ENCODE data around the gene FHL2. TPM values are rescaled to one million over a fixed set of nuclear protein-coding genes. Genes with fewer than 3 reads are reported as not detected.

The FHL2 gene
- total RNA-seq, 1 donor from 2014 or later: 13.8 TPM

DNA sequence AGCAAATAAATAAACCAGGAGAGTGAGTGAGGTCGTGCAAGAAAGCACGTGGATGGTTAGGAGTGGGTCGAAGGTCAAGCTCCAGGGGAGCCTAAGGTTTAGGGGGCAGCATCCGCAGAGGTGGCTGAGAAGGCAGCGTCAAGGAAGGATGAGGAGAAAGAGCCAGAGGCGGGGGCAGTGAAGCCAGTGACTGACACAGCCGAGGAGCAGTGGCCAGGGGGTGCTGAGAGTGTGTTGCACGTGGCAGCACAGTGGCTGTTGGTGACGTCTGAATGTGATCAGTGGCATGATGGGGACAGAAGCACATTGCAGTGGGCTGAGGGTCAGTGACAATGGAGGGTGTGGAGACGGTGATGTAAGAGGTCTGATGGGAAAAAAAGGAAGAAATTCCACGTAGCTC, 13.7 kb upstream of the FHL2 start:
- H3K27ac ChIP-seq: no peak overlapping the region

DNA sequence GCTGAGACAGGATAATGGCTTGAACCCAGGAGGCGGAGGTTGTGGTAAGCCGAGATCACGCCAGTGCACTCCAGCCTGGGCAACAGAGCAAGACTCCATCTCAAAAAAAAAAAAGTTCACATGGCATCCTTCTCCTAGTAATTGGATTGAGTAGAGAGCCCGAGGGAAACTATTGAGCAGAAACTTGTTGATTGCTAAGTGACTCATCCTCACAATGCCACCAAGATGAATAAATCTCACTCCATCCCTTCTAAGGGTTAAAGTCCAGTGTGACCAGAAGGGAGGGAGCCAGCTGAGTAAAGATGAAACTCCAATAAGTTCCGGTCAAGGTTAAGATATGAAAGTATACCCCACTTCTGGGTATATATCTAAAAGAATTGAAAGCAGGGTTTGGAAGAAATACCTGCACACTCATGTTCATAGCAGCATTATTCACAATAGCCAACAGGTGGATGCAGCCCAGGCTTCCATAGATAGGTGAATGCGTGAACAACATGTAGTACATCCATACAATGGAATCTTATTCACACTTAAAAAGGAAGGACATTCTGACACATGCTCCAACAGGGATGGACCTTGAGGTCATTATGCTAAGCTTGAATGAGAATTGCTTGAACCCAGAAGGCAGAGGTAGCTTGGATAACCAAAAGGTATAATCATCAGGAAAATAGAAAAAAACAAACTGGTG, 13.0 kb upstream of the FHL2 start:
- ATAC-seq (no peak), DNase-seq (no peak)
- no peaks in the 10 kb centered on the region for H3K9me3 ChIP-seq
- TF ChIP-seq, protein P1, sequence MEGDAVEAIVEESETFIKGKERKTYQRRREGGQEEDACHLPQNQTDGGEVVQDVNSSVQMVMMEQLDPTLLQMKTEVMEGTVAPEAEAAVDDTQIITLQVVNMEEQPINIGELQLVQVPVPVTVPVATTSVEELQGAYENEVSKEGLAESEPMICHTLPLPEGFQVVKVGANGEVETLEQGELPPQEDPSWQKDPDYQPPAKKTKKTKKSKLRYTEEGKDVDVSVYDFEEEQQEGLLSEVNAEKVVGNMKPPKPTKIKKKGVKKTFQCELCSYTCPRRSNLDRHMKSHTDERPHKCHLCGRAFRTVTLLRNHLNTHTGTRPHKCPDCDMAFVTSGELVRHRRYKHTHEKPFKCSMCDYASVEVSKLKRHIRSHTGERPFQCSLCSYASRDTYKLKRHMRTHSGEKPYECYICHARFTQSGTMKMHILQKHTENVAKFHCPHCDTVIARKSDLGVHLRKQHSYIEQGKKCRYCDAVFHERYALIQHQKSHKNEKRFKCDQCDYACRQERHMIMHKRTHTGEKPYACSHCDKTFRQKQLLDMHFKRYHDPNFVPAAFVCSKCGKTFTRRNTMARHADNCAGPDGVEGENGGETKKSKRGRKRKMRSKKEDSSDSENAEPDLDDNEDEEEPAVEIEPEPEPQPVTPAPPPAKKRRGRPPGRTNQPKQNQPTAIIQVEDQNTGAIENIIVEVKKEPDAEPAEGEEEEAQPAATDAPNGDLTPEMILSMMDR (IDR thresholded peaks at IDR 0.05): no peak
- no peak overlapping the region for H3K27ac ChIP-seq
- no peak overlapping the region for H3K4me3 ChIP-seq
- H3K4me1 ChIP-seq: peaks cover 9% of the 10 kb centered on the region
- no peaks in the 10 kb centered on the region for H3K36me3 ChIP-seq
- intact Hi-C loops (cut with DNase I): no loop called here
- no peaks in the 10 kb centered on the region for H3K27me3 ChIP-seq

More for the DNA sequence above, 13.7 kb upstream of the FHL2 start:
- no peaks in the 10 kb centered on the region for H3K9me3 ChIP-seq
- H3K4me1 ChIP-seq: peaks cover 9% of the 10 kb centered on the region
- intact Hi-C loops (cut with DNase I): no loop called here
- no peak for ATAC-seq
- H3K36me3 ChIP-seq: no peaks in the 10 kb centered on the region
- no peaks in the 10 kb centered on the region for H3K27me3 ChIP-seq
- no peak for DNase-seq
- no peak overlapping the region for H3K4me3 ChIP-seq
- TF ChIP-seq, protein P1 (IDR thresholded peaks at IDR 0.05): no peak

DNA sequence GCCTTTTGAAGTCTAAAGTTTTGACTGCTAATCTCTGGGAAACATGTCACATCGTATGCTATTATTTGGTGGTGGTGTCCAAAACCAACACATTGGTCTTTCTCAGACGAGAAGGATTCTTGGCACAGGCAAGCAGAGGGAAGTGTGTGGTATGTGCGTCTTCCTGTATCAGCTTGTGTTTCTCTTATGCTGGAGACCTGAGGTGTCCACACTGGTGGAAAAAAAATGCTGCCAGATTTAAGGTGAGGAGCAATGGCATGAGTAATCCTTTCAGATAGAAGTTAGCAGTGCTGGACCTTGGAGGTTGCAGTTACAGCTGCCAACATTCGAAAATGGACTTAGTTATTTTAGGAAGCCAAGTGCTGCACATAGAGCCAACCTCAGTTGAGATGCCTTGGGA, 11.7 kb upstream of the FHL2 start:
- Histone ChIP-seq H3K4me3 (no peak overlapping the region), H3K9me3 (no peaks in the 10 kb centered on the region), H3K27ac (no peak overlapping the region), H3K4me1 (peaks cover 9% of the 10 kb centered on the region), H3K36me3 (no peaks in the 10 kb centered on the region), H3K27me3 (peaks cover 2% of the 10 kb centered on the region)
- TF ChIP-seq, protein P1 (IDR thresholded peaks at IDR 0.05): no peak
- intact Hi-C loops (cut with DNase I): no loop called here
- ATAC-seq (no peak), DNase-seq (no peak)

DNA sequence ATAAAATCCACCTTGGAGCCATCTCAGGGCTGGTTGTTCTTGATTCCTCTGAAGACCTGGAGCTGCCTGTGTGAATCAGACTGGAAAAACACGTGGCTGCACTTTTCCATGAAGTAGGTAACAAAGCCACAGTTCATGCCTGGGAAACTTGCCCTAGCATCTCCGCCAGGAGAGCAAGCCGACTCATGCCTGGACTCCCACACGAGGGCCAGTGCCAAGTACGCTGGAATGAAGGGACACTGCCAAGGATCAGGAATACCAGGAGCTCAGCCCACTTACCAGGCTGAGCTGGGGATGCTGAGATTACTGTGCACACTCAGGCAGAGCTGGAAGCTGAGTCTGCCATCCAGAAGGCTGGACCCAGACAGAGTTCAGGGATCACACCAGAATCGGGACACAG, 10.9 kb upstream of the FHL2 start:
- H3K27ac ChIP-seq: no peak overlapping the region
- TF ChIP-seq, protein P1 (IDR thresholded peaks at IDR 0.05): no peak
- DNase-seq: no peak

DNA sequence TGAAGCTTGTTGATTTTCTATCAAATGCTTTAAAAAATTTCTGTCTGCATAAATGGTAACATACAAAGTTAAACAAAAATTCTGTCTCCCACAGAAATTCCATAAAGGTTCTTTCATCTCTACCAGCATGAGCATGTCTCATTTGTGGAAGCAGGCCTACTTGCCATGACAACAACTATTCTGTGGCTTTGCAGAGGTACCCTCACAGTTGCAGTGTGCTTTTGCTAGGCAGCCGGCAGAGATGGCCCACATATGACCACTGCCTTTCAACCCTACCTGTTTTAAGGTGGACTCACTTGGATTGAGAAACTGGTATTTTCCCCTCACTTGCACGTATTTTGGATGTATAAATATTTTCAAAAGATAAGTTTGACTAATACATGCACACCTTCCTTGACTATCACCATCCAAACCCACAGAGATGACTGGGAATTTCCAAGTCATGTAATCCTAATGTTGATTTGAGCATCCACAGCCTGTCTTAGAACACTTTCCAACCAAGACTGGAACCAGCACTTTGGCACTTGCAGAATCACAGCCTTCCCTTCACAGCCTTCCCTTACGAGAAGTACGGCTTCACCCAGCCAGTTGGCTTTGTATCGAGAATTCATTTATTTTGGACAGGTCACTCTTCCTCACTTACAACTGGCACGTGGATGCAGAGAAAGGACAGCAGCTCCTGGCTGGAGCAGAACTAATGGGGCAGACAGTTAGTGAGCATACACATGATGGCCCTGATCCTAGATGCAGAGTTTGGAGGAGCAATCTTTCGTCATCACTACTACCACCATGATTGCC, 9.3 kb upstream of the FHL2 start:
- no peak overlapping the region for H3K27ac ChIP-seq

More for the DNA sequence above, 10.9 kb upstream of the FHL2 start:
- intact Hi-C loops (cut with DNase I): no loop called here
- peak; percentile 50 for ATAC-seq
- H3K36me3 ChIP-seq: no peaks in the 10 kb centered on the region
- peaks cover 9% of the 10 kb centered on the region for H3K4me1 ChIP-seq
- H3K9me3 ChIP-seq: no peaks in the 10 kb centered on the region
- peaks cover 4% of the 10 kb centered on the region for H3K27me3 ChIP-seq
- no peak overlapping the region for H3K4me3 ChIP-seq

More for the DNA sequence above, 9.3 kb upstream of the FHL2 start:
- DNase-seq: no peak
- no peaks in the 10 kb centered on the region for H3K36me3 ChIP-seq
- H3K4me1 ChIP-seq: peaks cover 9% of the 10 kb centered on the region
- H3K4me3 ChIP-seq: no peak overlapping the region
- H3K27me3 ChIP-seq: peaks cover 4% of the 10 kb centered on the region
- no peaks in the 10 kb centered on the region for H3K9me3 ChIP-seq
- ATAC-seq: no peak
- intact Hi-C loops (cut with DNase I): no loop called here
- TF ChIP-seq, protein P1 (IDR thresholded peaks at IDR 0.05): no peak

Data from upper lobe of right lung (tissue), 1 donor.